A549 (cell line): Measurements from ENCODE around the gene CYB561.

ENCODE experiments used
- CBX2 ChIP-seq: fragments of 200-600 bp; sonication (generic); IDR thresholded peaks from 2 replicates; pipeline ENCODE4 v1.6.1; 2016; ENCODE audit warnings: low read depth, mild to moderate bottlenecking, borderline replicate concordance
- CTCF ChIP-seq: fragments of >200 bp; sonication (Bioruptor Twin); formaldehyde crosslinking; IDR thresholded peaks from 3 replicates; pipeline ENCODE4 v1.5.1; 2016
- HDAC2 ChIP-seq: fragments of 200-600 bp; sonication (generic); IDR thresholded peaks from 2 replicates; pipeline ENCODE4 v1.6.1; 2016
- MAFK ChIP-seq: fragments of 450-650 bp; IDR thresholded peaks from 2 replicates; pipeline ENCODE4 v1.6.1; 2014; ENCODE audit not compliant: partially characterized antibody
- RCOR1 ChIP-seq: fragments of 150-350 bp; IDR thresholded peaks from 2 replicates; pipeline ENCODE4 v1.6.1; 2014; ENCODE audit warnings: antibody characterized with exemption, low read length, low read depth
- TF ChIP-seq, protein P1 (sequence below): IDR thresholded peaks from 2 replicates; pipeline ENCODE4 v1.6.1; 2012
- TF ChIP-seq, protein P2 (sequence below): fragments of >200 bp; sonication (Bioruptor Twin); formaldehyde crosslinking; IDR thresholded peaks from 3 replicates; pipeline ENCODE4 v1.6.1; 2016

DNA sequence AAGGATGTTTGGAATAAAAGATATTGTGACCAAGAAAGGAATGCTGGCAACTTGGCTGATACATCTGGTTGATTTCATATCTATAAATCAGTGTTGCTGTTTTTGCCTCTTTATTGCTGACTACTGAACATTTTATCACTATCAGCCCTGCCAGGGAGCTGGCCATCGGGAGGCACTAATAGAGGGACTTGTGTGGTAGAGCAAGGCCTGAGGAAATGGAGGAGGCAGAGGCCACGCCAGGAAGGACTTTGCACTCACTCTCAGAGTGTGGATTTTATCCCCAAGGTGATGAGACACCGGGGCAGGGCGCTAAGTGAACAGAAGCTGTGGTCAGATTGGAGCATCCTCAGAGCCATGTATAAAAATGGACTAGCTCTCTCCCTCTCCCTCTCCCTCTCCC is 9.3 kb upstream of the CYB561 start:
- TF ChIP-seq CTCF = no peak
- TF ChIP-seq, protein P1, sequence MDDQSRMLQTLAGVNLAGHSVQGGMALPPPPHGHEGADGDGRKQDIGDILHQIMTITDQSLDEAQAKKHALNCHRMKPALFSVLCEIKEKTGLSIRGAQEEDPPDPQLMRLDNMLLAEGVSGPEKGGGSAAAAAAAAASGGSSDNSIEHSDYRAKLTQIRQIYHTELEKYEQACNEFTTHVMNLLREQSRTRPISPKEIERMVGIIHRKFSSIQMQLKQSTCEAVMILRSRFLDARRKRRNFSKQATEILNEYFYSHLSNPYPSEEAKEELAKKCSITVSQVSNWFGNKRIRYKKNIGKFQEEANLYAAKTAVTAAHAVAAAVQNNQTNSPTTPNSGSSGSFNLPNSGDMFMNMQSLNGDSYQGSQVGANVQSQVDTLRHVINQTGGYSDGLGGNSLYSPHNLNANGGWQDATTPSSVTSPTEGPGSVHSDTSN = no peak
- no peak for TF ChIP-seq HDAC2
- TF ChIP-seq, protein P2, sequence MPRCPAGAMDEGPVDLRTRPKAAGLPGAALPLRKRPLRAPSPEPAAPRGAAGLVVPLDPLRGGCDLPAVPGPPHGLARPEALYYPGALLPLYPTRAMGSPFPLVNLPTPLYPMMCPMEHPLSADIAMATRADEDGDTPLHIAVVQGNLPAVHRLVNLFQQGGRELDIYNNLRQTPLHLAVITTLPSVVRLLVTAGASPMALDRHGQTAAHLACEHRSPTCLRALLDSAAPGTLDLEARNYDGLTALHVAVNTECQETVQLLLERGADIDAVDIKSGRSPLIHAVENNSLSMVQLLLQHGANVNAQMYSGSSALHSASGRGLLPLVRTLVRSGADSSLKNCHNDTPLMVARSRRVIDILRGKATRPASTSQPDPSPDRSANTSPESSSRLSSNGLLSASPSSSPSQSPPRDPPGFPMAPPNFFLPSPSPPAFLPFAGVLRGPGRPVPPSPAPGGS = no peak
- TF ChIP-seq CBX2 = no peak
- TF ChIP-seq MAFK = peak; percentile 86
- TF ChIP-seq RCOR1 = no peak
